ENCODE results near the gene SIRPA. TPM values are rescaled to one million over a fixed set of nuclear protein-coding genes. Genes with fewer than 3 reads are reported as not detected.

Gene SIRPA
- total RNA-seq, 1 donor from 2014 or later: 6.8 TPM

DNA sequence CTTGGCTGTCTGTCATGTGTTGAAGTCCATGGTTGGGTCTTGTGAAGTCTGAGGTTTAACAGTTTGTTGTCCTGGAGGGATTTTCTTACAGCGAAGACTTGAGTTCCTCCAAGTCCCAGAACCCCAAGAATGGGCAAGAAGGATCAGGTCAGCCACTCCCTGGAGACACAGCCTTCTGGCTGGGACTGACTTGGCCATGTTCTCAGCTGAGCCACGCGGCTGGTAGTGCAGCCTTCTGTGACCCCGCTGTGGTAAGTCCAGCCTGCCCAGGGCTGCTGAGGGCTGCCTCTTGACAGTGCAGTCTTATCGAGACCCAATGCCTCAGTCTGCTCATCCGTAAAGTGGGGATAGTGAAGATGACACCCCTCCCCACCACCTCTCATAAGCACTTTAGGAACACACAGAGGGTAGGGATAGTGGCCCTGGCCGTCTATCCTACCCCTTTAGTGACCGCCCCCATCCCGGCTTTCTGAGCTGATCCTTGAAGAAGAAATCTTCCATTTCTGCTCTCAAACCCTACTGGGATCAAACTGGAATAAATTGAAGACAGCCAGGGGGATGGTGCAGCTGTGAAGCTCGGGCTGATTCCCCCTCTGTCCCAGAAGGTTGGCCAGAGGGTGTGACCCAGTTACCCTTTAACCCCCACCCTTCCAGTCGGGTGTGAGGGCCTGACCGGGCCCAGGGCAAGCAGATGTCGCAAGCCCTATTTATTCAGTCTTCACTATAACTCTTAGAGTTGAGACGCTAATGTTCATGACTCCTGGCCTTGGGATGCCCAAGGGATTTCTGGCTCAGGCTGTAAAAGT lies 43.5 kb downstream of the SIRPA start:
- DNase-seq (ENCODE audit: low spot score in 2 of 2, unreplicated experiment in 2 of 2): no peak
- Mint-ChIP-seq H3K4me3 (no peak overlapping the region), H3K27ac (no peak overlapping the region), H3K9me3 (no peaks in the 10 kb centered on the region), H3K27me3 (ENCODE audit: low read depth) (peaks cover 10% of the 10 kb centered on the region), H3K4me1 (peaks cover 28% of the 10 kb centered on the region), H3K36me3 (no peaks in the 10 kb centered on the region)
- TF ChIP-seq, protein P1, sequence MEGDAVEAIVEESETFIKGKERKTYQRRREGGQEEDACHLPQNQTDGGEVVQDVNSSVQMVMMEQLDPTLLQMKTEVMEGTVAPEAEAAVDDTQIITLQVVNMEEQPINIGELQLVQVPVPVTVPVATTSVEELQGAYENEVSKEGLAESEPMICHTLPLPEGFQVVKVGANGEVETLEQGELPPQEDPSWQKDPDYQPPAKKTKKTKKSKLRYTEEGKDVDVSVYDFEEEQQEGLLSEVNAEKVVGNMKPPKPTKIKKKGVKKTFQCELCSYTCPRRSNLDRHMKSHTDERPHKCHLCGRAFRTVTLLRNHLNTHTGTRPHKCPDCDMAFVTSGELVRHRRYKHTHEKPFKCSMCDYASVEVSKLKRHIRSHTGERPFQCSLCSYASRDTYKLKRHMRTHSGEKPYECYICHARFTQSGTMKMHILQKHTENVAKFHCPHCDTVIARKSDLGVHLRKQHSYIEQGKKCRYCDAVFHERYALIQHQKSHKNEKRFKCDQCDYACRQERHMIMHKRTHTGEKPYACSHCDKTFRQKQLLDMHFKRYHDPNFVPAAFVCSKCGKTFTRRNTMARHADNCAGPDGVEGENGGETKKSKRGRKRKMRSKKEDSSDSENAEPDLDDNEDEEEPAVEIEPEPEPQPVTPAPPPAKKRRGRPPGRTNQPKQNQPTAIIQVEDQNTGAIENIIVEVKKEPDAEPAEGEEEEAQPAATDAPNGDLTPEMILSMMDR (IDR thresholded peaks at IDR 0.05; ENCODE audit: unreplicated experiment): no peak

DNA sequence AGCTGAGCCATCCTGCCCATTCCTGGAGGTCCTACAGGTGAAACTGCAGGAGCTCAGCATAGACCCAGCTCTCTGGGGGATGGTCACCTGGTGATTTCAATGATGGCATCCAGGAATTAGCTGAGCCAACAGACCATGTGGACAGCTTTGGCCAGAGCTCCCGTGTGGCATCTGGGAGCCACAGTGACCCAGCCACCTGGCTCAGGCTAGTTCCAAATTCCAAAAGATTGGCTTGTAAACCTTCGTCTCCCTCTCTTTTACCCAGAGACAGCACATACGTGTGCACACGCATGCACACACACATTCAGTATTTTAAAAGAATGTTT lies 44.0 kb downstream of the SIRPA start:
- H3K27ac Mint-ChIP-seq: no peak overlapping the region
- no peaks in the 10 kb centered on the region for H3K36me3 Mint-ChIP-seq
- peaks cover 13% of the 10 kb centered on the region for H3K27me3 Mint-ChIP-seq (ENCODE audit: low read depth)
- DNase-seq (ENCODE audit: low spot score in 2 of 2, unreplicated experiment in 2 of 2): no peak
- H3K4me3 Mint-ChIP-seq: no peak overlapping the region
- no peaks in the 10 kb centered on the region for H3K9me3 Mint-ChIP-seq
- peaks cover 23% of the 10 kb centered on the region for H3K4me1 Mint-ChIP-seq
- TF ChIP-seq, protein P1 (IDR thresholded peaks at IDR 0.05; ENCODE audit: unreplicated experiment): no peak

DNA sequence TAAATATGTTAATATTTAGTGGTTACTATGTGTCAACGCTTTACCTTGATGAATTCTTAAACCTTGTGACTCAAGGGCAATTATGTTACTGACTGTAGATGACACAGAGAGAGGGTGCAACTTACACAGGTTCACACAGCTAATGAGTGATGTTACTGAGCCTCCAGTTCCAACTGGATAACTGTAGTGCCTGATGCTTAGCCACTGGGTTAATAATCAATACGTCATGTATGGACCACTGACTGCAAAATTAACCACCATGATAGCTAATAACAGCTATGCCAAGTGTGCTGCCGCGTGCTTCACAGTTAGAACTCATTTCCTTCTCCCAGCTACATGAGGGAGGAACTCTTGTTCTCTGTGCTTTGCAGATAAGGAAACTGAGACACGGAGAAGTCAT lies 45.4 kb downstream of the SIRPA start:
- no peak for DNase-seq (ENCODE audit: low spot score in 2 of 2, unreplicated experiment in 2 of 2)
- H3K4me1 Mint-ChIP-seq: peaks cover 13% of the 10 kb centered on the region
- TF ChIP-seq, protein P1 (IDR thresholded peaks at IDR 0.05; ENCODE audit: unreplicated experiment): no peak
- no peak overlapping the region for H3K4me3 Mint-ChIP-seq
- H3K27me3 Mint-ChIP-seq (ENCODE audit: low read depth): peaks cover 21% of the 10 kb centered on the region
- no peaks in the 10 kb centered on the region for H3K36me3 Mint-ChIP-seq
- no peak overlapping the region for H3K27ac Mint-ChIP-seq
- no peaks in the 10 kb centered on the region for H3K9me3 Mint-ChIP-seq

DNA sequence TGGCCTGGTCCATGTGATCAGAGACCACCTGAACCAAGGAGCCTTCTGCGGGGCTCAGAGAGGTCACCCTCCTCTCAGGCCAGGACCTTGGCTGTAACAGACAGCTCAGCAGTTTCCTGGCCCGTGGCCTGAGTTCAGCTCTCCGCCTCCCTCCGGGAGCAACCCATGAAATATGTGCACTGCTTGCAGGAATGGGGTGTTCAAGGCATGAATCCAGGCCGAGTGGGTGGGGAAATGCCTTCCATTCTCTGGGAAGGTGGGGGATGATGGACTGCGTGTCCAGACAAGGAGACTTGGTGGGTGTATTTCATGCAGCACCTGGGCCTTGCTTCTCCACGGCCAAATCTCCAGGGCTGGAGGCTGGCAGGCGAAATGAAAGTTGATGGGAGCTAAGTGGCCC lies 46.0 kb downstream of the SIRPA start:
- no peak for DNase-seq (ENCODE audit: low spot score in 2 of 2, unreplicated experiment in 2 of 2)
- no peaks in the 10 kb centered on the region for H3K36me3 Mint-ChIP-seq

DNA sequence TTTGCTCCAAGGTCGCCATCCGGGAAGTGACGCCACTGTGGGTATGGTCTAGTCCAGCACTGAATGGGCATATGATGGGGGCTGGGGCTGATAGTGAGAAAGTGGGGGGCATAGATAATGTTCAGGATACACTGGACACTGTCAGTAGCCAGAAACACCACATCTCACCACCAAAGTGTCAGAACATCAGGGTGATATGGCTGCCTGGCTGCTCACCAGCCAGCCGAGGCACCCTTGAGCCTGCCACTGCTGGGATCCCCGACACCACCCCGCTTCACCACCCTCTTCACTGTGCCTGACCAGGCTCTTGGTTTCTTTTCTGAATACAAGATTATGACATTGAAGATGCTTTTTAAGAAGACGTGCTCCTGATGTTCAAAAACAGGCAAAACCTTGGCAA lies 46.9 kb downstream of the SIRPA start:
- Mint-ChIP-seq H3K9me3 (no peaks in the 10 kb centered on the region), H3K27ac (no peak overlapping the region), H3K4me1 (peaks cover 19% of the 10 kb centered on the region), H3K4me3 (no peak overlapping the region), H3K27me3 (ENCODE audit: low read depth) (peaks cover 33% of the 10 kb centered on the region), H3K36me3 (no peaks in the 10 kb centered on the region)
- TF ChIP-seq, protein P1 (IDR thresholded peaks at IDR 0.05; ENCODE audit: unreplicated experiment): no peak
- no peak for DNase-seq (ENCODE audit: low spot score in 2 of 2, unreplicated experiment in 2 of 2)

More for the DNA sequence above, 46.0 kb downstream of the SIRPA start:
- Mint-ChIP-seq H3K27me3 (ENCODE audit: low read depth) (peaks cover 26% of the 10 kb centered on the region), H3K27ac (no peak overlapping the region), H3K4me1 (peaks cover 13% of the 10 kb centered on the region), H3K9me3 (no peaks in the 10 kb centered on the region), H3K4me3 (no peak overlapping the region)
- TF ChIP-seq, protein P1 (IDR thresholded peaks at IDR 0.05; ENCODE audit: unreplicated experiment): no peak
